PC-9 (cell line): Measurements from ENCODE around the gene C19orf12.

Source experiments
- CTCF ChIP-seq: fragments of 200-600 bp; sonication (generic); conservative IDR thresholded peaks from 2 replicates; pipeline ENCODE4 v1.6.1; 2017; ENCODE audit warnings: mixed run types, antibody characterized with exemption, mild to moderate bottlenecking, moderate library complexity
- EZH2 ChIP-seq: fragments of 200-600 bp; sonication (generic); IDR thresholded peaks from 2 replicates; pipeline ENCODE4 v1.8.0; 2017; ENCODE audit warnings: antibody characterized with exemption, low read depth

GRCh38 chr19:29759359-29759758, 44.3 kb upstream of the C19orf12 start:
- no peak for TF ChIP-seq CTCF
- TF ChIP-seq EZH2: no peak
